HG03039 (cell line): ENCODE results near the gene BAIAP2L2.
"Not testable (repeated sequence)": the region's sequence is repeated elsewhere in the genome, so short reads cannot be mapped to it uniquely, and the experiment has no call there.

Experiments used
- ATAC-seq: cut with Tn5 transposase; IDR thresholded peaks from one replicate; pipeline ENCODE4 v1.9.1; 2021; ENCODE audit warnings: mild to moderate bottlenecking, moderate library complexity; ENCODE audit not compliant: unreplicated experiment

Gene BAIAP2L2, protein sequence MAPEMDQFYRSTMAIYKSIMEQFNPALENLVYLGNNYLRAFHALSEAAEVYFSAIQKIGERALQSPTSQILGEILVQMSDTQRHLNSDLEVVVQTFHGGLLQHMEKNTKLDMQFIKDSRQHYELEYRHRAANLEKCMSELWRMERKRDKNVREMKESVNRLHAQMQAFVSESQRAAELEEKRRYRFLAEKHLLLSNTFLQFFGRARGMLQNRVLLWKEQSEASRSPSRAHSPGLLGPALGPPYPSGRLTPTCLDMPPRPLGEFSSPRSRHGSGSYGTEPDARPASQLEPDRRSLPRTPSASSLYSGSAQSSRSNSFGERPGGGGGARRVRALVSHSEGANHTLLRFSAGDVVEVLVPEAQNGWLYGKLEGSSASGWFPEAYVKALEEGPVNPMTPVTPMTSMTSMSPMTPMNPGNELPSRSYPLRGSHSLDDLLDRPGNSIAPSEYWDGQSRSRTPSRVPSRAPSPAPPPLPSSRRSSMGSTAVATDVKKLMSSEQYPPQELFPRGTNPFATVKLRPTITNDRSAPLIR

GRCh38 chr22:38110008-38110862 lies at the start of gene BAIAP2L2:
Gene BAIAP2L2 (minus strand): TSS chr22:38110684. CDS start chr22:38110525, 159 bp downstream.
- no peak for ATAC-seq

GRCh38 chr22:38155703-38156102 lies 45.2 kb upstream of the BAIAP2L2 start:
- ATAC-seq: no peak

DNA sequence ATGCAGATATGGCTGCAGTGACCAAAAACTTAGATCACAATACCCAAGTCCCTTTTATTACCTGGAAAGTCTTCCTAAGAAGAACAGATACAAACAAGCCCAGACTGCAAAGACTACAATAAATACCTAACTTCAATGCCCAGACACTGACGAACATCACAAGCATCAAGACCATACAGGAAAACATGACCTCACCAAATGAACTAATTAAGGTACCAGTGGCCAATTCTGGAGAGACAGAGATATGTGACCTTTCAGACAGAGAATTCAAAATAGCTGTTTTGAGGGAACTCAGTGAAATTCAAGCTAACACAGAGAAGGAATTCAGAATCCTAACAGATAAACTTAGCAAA lies 44.1 kb upstream of the BAIAP2L2 start:
- not testable (repeated sequence) for ATAC-seq

DNA sequence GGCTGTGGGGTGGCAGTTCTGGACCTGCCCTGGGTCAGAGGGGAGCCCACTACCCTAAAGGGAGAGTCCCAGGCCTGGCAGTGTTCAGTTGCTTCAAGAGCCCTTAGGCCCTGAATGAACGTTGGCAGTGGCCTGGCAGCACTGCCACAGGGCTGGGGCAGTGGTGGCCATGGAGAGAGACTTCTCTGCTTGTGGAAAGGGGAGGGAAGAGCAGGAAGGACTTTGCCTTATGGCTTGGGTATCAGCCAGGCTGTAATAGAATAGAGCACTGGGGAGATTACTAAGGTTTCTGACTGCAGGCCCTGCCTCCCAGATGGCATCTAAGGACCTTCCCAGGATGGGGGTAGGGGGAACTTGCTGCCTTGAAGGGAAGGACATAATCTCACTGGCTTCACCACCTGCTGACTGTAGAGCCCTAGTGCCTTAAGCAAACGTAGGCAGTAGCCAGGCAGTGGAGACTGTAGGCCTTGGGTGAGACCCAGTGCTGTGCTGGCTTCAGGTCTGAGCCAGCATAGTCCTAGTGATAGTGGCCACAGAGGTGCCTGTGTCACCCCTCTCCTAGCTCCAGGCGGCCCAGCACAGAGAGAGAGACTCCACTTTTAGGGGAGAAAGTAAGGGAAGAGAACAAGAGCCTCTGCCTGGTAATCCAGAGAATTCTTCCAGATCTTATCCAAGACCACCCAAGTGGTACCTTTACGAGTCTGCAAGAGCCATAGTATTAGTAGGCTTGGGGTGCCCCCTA lies 43.5 kb upstream of the BAIAP2L2 start:
- ATAC-seq: no peak

- no peak for ATAC-seq
These were observed 40.6 kb upstream of the BAIAP2L2 start for GRCh38 chr22:38151126-38151500.

GRCh38 chr22:38148245-38148644 lies 37.8 kb upstream of the BAIAP2L2 start:
- no peak for ATAC-seq

GRCh38 chr22:38146166-38146565 lies 35.7 kb upstream of the BAIAP2L2 start:
- not testable (repeated sequence) for ATAC-seq

- ATAC-seq: no peak
These were observed 33.5 kb upstream of the BAIAP2L2 start for GRCh38 chr22:38144025-38144405.

GRCh38 chr22:38142606-38143005 lies 32.1 kb upstream of the BAIAP2L2 start:
- no peak for ATAC-seq

GRCh38 chr22:38141217-38141973 lies 30.9 kb upstream of the BAIAP2L2 start:
- ATAC-seq: no peak

DNA sequence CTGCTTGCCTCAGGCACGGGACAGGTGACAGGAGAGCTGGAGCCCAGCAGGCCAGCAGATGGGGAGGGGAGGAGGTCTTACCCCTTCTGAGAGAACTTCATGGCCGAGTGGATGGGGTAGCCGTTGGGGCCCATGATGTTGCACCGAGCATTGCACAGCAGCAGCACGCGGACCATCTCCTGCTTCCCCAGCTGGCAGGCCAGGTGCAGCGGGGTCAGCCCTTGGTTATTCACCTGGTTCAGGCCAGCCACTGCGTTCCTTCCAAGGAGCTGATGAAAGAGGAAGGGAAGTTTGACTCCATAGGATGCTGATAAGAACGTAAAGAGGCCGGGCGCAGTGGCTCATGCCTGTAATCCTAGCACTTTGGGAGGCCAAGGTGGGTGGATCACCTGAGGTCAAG lies 29.4 kb upstream of the BAIAP2L2 start:
- no peak for ATAC-seq

DNA sequence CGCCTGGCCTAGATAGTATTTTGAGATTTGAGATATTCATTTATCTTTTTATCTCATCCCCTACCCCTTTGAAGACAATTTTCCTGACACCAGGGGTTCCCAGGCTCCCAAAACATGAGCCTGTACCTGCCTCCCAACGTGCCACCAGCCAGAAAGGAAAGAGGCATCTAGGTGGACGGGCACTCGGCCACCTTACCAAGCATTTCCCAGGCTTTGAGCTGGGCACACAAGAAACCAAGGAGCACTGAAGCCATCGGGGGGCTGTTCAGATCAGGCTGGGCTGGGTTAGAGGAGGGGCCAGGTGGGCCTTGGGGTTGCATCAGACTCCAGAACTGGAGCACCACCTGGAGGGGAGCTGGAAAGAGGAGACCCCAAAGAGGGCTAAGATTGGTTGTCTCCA lies 28.5 kb upstream of the BAIAP2L2 start:
- ATAC-seq: no peak

GRCh38 chr22:38137876-38138687 lies 27.6 kb upstream of the BAIAP2L2 start:
- ATAC-seq: no peak

- ATAC-seq: no peak
These were observed 26.1 kb upstream of the BAIAP2L2 start for GRCh38 chr22:38136607-38137006.

DNA sequence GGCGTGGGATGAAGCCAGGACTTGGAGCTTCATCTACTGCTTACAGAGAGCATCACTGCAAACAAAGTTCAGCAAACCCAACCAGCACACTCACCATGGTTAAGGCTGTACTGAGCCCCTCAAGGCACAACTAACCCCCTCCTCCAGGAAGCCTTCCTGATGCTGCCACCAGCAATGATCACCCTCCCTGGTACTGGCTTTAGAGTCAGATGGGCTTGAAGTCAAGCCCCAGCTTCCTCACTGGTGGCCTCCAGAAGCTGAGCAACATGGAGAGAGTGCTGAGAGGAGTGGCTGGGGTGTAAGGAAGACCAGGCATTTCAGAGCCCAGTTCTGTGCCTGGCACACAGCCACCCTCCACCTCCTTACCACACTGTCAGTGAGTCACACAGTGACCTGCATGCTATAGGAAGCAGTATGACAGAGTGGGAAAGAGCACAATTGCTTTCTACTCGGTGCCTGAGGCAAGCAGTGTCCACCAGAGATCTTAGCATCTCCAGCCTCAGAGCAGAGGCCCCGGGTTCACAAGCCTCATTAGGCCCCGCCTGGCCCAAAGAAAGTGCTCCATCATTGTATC lies 24.7 kb upstream of the BAIAP2L2 start:
- ATAC-seq: no peak

DNA sequence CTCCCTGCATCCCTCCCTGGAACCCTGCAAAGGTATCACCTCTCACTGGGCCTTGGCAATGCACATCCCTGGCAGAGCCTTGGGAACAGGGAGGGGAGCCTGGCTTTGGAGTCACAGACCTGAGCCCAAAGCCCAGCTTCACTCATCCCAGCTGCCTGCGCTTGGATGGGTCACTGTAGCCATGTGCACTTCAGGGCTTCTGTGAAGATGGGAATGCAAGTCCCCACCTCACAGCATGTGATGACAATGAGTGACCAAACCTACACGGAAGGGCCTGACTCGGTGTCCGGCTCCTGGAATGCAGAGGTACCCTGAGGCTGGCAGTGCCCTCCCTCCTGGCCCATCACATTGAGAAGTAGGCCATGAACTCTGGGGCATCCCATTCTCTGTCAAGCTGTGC lies 22.8 kb upstream of the BAIAP2L2 start:
- ATAC-seq: no peak

DNA sequence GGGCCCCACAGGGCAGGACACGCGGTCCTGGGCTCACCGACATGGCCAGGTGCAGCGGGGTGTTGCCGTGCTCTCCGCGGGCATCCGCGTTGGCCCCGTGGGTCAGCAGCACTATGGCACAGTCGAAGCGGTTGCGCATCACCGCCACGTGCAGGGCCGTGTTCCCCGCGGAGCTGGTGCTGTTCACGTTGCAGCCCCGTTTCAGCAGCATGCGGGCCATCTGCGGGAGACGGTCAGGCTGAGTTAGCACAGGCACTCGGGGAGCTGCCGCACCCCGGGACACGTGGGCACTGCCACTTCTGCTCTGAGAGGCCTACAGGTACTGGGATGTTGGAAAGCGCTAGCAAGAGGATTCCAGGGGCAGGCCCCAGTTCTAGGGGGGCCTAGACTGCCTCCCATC lies 22.3 kb upstream of the BAIAP2L2 start:
- ATAC-seq: no peak

GRCh38 chr22:38132136-38132535 lies 21.7 kb upstream of the BAIAP2L2 start:
- ATAC-seq: no peak

GRCh38 chr22:38131399-38131798 lies 20.9 kb upstream of the BAIAP2L2 start:
- ATAC-seq: no peak
